Muscle of arm (tissue), 12 donors: ENCODE data around the gene PRPS1L1. TPM values are rescaled to one million over a fixed set of nuclear protein-coding genes. Genes with fewer than 3 reads are reported as not detected.

Source experiments
- DNase-seq: peaks from one replicate; pipeline ENCODE4 v3.0.0-alpha.2; 2013
- polyA plus RNA-seq, 12 donors: library from polyadenylated mRNA; unstranded; fragments of 120-200 nt; gene quantifications; one replicate each; pipeline ENCODE4 v1.2.1, GENCODE V29; 2013; ENCODE audit not compliant: insufficient read length in 12 of 12

PRPS1L1 gene
- polyA plus RNA-seq, 12 donors: not detected

DNA sequence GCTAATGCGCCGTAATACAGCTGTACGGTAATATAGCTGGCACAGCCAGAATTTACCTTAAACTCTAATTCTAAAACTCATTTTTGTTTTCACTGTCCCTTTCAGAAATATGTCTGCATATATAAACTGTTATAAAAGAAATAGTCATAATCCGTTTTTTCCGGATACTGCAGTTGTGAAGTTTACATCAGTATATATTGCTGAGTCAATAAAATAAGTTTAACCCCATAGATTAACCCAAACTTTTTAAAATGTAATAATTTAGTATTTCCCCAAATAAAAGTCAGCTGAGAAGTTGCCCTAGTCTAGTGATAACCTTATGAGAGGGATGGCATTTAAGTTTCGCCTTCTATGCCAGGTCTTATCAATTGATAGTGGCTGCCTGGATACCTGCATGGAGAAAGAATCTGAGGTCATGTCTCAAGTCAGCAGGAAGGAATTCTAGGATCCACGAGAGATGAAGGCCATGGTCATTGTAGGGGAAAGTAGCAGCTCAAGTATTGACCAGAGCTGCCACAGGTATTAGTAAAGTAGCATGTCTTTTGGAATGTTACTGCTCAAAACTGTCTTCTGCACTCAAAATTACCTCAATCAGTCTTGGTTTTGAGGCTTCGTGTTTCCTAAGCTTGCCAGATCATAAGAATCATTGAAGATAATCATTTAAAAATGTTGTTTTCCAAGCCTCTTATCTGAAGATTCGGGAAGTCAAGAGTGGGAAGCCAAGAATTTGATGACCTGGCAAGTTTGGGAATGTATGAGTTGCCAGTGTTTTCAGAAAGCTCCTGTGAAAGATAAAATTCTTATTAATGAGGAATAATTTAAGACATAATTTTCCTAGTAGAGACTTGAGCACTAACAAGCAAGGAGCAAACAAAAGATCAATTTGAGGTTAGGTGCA, 10.8 kb downstream of the PRPS1L1 start:
- DNase-seq: no peak

DNA sequence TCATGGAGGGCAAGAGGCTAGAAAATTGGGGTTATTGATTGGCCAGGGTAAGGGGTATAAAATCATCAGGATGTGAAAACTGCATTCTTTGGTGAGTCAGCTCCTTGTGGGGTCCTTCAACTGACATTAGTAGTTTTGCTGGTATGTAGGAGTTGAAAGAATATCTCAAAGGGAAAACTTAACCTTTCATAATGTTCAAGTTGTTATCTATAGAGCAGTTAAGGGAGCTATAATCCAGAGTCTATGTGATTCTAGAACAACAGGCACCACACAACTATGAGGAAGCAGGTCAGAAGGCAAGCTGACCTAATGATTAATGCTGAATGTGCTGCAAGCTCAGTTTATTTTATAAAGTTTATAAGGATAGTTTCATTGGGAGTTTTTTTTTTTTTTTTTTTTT, 13.7 kb downstream of the PRPS1L1 start:
- DNase-seq: no peak

DNA sequence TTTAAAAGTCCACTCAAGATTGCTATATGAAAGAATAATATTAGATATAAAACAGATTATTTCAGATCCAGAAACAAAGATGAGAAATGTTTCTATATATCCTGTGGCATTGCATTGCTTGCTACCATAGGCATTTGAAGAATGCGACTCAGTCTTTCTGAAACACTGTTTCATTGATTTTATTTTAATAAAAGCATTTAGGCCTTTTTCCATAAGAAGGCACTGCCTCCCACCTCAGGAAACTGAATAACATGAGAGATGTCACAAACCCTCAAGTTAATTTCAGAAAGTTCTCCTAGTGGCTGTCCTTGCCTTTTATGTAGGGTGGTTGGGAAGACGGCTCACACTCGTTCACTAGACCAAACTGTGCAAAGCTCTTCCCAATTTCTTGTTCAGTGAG, 23.3 kb downstream of the PRPS1L1 start:
- no peak for DNase-seq

DNA sequence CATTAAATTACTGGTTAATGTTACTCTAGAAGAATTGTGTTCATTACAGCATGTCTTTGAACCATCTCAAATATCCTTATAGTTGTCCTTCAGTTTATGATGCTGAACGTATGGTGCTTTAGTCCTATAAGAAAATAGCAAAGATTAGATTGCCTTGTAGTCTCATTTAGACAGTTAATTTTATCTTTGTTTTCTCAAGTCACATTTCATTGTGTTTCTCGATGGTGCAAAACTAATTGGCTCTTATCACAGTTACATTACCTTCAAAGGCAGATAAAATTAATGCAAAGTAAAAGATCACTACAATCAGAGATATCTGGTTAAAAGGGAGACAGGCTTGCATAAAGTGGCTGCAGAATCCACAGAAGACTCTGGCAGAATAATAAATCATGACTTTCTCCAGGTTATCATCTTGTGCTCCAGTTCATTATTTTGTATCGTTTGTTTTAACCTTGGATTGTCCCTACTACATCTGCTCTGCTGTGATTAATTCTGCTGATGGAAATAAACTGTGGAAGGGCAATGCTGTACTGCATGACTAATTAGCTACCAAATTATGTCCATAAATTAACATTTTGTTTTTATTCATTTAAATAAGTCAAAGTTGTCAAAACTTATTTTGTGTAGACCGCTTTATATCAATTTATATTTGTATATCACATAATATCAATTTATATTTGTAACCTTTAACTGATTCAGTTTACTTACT, 24.2 kb downstream of the PRPS1L1 start:
- DNase-seq: no peak

DNA sequence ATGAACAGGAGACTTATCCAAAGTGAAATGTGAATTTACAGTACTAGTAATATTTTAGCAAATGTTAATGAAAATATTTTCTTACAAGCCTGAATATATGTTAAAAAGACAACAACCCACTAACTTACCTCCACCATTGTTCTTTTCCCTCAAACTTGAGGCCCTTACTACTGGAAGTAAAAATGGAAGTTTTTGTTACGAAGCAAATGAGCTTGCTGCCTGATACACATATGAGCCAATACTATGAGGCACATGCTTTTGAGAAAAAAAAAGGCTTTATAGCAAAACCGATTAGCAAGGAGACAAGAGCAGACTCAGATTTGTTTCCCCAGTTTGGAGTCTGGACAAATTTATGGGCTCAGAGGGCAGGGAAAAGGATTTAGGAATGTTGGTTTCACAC, 29.0 kb downstream of the PRPS1L1 start:
- DNase-seq: no peak

DNA sequence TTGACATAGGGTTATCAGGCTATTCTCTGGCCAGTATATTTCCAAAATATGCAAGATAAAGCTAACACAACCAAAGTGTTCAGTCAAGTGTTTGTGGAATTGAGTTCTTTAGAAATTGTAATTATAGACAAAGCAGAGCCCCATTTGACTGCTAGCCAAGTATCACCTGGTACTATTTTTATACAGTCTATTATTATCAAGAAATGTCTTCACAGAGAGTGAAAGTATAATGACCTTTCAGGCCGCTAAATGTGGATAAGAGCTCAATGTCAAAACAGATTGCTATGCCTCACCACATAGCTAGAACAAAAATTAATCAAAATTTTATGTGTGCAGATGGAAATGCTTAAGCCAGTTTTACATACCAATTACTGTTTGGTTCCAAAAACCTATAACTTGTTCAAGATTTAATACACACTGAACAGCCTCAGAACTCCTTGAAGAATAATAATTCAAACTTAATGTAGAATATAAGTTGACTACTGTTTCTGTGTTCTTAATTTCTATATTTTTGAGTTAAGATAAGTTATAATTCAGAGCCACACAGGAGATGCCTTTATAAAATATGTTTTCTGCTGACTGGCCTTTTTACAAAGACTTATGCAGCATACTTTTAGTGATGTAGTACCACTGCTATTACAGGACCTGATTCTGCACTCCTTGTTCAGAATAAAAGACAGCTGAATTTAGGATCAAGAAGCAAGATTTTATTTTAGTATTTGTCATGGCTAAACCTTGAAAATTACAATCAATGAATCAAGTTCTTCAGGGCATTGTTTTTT, 31.0 kb downstream of the PRPS1L1 start:
- no peak for DNase-seq

DNA sequence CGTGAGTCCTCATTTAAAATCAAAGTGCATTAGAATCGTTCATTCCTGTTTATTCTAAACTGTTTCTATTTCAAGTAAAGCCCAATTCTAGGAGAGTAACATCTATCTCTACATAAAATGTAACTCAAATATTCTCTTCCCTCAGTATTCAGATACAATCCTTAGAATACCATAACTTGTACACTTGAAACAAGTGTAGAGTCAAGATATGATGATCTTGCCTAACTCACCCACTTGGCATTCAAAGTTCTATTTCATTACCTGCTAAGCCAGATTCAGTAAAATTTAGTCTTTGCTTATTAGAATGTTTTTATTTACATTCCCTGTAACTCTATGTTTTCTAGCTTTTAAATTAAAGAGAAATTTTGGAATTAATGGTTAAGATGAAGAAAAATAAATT, 31.6 kb downstream of the PRPS1L1 start:
- no peak for DNase-seq

DNA sequence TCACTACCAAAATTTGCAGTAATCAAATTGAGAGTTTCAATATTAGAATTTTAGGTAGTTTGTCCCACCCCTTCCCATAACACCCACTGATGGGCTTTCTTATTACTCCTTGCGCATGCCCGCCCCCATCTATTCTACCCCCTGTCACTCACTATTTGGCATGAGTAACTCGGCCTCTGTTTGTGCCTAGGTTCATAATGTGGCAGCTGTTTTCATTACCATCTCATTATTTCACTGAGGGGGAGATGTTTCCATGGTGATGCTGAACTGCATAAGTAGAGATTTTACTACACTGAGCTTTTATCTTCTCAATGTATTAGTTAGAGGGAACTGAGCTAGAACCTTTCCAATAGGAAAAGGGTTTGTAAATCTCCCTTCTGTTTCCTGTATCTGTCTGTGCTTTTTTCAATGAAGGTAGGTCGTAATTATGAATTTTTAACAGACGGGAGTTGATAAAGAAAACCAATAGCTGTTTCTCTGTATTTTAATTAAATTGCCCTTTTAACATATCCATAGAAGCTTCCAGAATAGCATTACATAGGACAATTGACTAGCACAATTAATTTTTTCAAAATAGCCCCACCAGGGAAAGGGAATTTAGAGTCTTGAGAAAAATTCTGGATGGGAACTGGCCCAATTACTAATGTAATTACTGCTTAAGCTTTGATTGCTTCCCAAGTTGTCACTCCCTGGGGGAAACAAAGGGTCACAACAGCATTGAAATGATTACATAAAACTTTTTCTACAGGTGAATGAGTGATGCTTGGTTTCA, 33.4 kb downstream of the PRPS1L1 start:
- no peak for DNase-seq

DNA sequence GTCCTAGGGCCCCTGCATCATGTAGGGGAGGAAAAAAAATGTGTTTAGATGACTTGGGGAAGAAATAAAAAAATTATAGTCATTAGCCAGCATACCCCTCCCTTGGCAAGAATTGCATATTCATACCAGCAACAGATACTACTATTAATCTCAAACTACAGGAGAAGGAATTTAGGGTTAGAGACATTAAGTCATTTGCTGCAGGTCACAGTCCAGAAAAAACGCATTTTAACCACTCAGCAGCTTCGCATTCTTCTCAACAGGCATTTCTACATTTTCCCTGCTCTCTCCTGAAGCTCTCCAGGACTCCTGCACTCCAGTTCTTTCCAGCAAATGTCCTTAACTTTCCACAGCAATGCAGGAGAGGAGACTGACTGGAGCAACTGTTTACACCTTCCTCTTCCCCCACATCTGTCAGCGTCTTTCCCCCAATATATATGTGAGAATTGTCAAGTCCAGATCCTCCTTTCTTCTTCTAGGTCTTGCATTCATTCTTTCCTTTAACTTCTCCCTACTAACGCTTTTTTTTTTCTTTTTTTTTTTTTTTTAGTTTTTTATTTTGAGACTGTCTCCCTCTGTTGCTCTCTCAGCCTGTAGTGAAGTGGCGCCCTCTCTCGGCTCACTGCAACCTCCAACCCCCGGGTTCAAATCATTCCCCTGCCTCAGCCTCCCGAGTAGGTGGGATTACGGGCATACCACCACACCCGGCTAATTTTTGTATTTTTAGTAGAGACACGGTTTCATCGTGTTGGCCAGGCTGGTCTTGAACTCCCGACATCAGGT, 35.6 kb downstream of the PRPS1L1 start:
- DNase-seq: no peak

DNA sequence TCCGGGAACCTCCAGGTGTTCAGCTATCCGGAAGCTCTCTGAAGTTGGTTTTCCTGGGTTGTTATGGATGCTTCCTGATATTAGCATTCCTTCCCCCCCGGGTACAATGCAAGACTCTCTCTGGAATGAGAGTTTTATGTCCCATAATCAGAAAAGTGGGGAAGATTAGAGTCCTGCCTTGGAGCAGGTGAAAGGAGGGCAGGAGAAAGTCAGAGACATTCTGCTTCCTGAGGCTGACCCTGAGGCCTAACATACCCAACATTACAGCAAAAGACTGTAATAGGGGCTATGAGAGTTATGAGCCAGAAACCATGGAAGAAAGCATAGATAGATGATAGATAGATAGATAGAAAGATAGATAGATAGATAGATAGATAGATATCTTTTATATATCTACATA, 36.9 kb downstream of the PRPS1L1 start:
- DNase-seq: no peak

DNA sequence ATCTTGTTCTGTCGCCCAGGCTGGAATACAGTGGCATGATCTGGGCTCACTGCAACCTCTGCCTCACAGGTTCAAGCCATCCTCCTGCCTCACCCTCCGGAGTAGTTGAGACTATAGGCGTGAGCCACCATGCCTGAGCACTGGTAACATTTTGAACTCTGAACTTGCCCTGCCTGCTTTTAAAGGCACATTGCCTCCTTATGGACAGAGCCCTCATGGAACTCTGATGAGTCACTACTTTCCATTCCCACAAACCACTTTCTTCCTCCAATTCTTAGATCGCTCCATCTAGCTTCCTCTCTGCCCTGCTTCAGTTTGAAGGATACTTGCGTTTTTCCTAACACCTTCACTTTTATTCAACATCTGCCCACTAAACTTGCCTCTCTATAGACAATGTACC, 38.1 kb downstream of the PRPS1L1 start:
- DNase-seq: no peak

DNA sequence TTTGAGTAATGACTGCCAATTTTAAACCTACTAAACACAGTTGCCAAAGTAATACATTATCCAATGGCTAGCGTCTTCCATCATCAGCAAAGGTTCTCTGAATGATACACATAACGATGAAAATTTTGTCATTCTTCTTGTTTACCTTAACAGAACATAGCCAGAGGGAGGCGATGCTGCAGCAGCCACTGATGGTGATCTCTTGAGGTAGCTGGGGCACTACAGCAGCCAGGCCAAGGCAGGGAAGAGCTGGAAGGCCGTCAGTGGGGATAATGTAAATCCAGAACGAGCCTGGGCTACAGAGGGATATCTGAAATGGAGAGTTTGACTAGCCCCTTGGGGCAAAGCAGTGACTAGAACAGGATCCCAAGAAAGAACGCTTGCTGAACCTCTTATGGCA, 38.8 kb downstream of the PRPS1L1 start:
- no peak for DNase-seq

DNA sequence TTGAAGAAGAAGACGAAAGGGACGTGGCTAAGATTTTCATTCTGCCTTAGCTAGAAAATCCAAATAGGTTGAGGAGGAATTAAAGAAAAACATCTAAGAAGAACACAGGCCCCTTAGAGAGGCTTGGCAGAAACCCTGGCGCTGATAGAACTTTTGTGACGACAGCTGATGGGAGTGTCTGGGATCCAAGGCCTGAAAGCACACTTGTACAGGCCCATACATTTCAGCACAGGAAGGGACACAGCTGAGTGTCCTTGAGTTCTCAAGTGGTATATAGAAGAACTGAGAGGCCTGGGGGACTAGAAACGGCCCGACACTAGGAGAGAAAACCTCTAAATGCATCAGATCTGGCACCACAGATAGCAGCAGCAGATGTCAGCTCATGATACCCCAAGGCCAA, 39.5 kb downstream of the PRPS1L1 start:
- no peak for DNase-seq

DNA sequence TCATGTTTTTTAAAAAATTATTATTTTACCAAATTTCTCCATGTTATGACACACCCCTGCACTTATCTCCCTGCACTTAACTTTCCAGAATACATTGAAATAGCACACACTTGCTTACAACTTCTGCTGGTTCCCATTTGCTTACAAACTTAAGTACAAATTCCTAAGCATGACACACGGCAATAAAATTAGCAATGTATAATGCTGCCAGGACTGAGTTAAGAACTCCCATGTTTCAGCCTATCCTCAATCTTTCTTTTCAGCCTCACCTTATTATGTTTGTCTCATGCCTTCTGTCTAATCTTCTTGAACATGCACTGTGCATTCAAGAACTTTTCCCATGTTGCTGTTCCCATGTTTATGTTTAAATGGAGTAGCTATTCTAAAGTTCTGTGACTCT, 40.8 kb downstream of the PRPS1L1 start:
- DNase-seq: no peak

DNA sequence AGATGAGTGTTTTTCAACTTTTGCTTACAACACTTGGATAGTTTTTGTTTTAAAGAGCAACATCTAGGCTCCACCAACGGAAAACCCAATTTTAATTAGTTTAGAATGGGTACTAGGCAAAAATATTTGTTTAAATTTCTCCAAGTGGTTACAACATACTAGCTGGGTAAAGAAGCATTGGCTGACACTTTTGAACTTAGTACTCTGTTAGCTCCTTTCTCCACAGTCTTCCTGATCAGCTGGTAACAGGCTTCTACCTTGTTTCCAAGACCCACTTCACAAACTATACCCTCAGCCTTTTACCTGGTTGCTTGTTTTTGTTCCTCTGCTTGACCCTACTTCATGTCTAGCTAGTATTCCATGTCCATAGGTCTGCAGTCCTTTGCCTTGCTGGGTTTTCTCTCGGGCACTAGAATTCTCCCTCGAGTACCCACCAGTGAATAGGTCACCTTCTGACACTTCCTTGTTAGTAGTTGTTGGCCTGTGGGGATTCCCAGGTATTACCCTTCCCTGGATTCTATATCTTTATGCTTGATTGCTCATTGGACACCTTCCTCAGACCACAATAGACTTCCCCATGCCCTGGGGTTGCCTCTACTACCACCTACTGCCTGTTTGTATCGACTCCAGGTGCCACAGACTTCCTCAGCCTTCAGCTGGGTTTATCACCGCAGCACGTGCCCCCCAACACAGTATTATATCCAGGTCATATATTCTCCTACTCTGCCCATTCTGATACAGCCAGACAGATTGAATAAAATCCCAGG, 42.0 kb downstream of the PRPS1L1 start:
- DNase-seq: no peak

DNA sequence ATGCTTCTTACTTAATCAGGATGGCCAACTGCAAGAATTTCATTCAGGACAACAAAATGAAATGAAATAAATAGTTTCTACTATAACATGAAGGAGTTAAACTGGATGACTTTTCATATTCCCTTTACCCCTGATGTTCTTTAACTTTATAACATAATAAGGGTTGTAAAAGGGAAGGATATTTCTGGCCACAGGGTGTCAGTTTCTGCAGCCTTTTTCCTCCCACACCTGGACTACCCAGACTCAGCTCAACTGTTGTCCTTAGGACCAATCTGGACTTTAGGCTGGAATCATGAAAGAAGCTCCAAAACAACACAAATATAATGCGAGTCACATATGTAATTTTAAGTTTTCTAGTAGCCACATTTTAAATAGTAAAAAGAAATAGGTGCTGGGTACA, 43.4 kb downstream of the PRPS1L1 start:
- DNase-seq: no peak

DNA sequence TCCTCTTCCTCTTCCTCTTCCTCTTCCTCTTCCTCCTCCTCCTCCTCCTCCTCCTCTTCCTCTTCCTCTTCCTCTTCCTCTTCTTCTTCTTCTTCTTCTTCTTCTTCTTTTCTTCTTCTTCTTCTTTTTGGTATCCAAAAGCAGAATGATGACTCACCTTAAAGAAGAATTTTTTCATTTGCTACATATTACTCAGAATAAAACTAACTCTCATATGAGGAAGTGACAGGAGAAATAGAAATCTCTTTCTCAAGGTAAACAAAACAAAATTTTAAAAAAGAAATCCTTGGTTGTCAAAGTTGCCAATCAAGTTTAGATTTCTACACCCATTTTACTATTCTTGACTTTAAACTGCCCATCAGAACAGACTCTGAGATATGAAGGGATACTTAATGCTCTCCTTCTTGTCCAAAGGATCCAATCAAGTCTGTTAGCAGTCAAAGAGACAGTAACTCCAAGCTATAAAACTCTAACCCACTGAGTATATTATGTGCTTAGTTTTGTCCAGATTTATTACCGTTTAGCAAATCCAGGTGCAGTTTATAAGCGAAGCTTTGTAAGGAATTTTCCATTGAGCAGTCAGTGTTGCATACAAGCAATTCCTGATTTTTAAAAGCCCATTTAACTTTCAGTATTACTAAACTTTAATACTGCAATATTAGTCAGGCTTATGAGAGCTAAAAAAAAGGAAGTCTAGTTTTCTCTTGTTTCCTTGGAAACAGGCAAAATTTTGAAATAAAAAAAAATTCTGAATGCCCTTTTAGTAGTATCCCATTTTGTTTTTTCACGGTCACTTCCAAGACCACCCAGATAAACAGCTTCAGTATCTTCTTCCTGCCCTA, 44.2 kb downstream of the PRPS1L1 start:
- DNase-seq: no peak

DNA sequence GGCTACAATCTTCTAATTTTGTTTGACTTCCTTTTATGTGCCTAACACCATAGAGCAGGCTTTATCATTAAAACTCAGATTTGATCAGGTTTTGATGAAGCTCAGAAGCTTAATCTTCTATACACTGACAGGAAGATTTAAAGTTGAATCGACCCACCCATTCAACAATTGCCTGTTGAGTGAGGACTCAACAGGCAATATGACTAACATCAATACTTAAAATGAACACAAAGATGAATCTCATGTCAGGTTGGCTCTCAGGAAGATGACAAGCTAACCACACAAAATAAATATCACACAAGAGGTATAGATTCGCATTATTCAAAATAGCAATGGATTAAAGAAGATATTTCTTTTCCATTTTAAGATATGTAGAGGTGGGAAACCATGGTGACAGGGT, 50.7 kb downstream of the PRPS1L1 start:
- no peak for DNase-seq
